Fibroblast of the aortic adventitia (primary cell): ENCODE data around the gene KIAA1755. TPM values are rescaled to one million over a fixed set of nuclear protein-coding genes. Genes with fewer than 3 reads are reported as not detected.

ENCODE experiments used
- DNase-seq: peaks from one replicate; pipeline ENCODE4 v3.0.0-alpha.2; 2010; ENCODE audit warnings: low read depth
- H3K4me3 ChIP-seq: 2 replicates; pipeline ENCODE4 v1.5.1; 2011; ENCODE audit warnings: low read depth, mild to moderate bottlenecking, control low read depth, low read length, moderate library complexity
- total RNA-seq: library from RNA; depleted of rRNA; stranded (reverse); fragments of >200 nt; gene quantifications from 2 replicates; pipeline ENCODE4 v1.2.3, GENCODE V29; 2012; ENCODE audit warnings: low replicate concordance
- TF ChIP-seq, protein P1 (sequence below): IDR thresholded peaks from 2 replicates; pipeline ENCODE4 v1.5.1; 2011; ENCODE audit warnings: mild to moderate bottlenecking, low read length, control low read depth, inconsistent platforms; ENCODE audit not compliant: insufficient read depth

The KIAA1755 gene
- total RNA-seq, 1 donor, result 10.8 TPM

DNA sequence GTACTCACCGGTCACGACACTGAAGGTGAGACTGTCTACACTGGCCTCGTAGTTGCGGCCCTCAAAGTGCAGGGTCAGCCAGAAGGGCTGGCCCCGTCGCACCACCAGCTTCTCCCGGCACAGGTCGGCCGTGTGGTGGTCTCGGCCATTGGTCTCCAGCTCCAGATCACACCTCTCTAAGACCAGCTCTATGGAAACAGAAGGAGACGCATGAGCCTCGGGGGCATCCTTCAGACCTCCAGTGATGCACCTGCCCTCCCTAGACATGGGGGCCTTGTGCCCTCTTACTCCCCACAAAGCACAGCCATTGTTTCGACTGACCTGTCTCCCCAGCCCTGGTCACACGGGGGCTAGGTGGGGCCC lies 99.1 kb downstream of the KIAA1755 start:
- TF ChIP-seq, protein P1, sequence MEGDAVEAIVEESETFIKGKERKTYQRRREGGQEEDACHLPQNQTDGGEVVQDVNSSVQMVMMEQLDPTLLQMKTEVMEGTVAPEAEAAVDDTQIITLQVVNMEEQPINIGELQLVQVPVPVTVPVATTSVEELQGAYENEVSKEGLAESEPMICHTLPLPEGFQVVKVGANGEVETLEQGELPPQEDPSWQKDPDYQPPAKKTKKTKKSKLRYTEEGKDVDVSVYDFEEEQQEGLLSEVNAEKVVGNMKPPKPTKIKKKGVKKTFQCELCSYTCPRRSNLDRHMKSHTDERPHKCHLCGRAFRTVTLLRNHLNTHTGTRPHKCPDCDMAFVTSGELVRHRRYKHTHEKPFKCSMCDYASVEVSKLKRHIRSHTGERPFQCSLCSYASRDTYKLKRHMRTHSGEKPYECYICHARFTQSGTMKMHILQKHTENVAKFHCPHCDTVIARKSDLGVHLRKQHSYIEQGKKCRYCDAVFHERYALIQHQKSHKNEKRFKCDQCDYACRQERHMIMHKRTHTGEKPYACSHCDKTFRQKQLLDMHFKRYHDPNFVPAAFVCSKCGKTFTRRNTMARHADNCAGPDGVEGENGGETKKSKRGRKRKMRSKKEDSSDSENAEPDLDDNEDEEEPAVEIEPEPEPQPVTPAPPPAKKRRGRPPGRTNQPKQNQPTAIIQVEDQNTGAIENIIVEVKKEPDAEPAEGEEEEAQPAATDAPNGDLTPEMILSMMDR, result no peak
- no peak for DNase-seq
- no peak overlapping the region for H3K4me3 ChIP-seq

Other genes starting within 250 kb of the KIAA1755 start
- 4.3 and 26.0 TPM in 2 replicates for gene TTI1, start 227.3 kb downstream of the KIAA1755 start, total RNA-seq
- gene RPRD1B, start 227.0 kb downstream of the KIAA1755 start, total RNA-seq, result 19.5 and 36.0 TPM in 2 replicates
- 6.0 and 117 TPM in 2 replicates for gene TGM2, start 95.5 kb downstream of the KIAA1755 start, total RNA-seq
- 1.4 TPM in 1 of 2 replicates, not detected in the other for gene BPI, start 43.4 kb upstream of the KIAA1755 start, total RNA-seq
- gene LBP, start 85.7 kb upstream of the KIAA1755 start, total RNA-seq, result not detected in 2 replicates
- 7.4 and 8.4 TPM in 2 replicates for gene SNHG17, start 174.6 kb upstream of the KIAA1755 start, total RNA-seq
- 48.7 and 49.0 TPM in 2 replicates for gene RALGAPB, start 212.1 kb upstream of the KIAA1755 start, total RNA-seq